Right lobe of liver (tissue), 6 donors: Measurements from ENCODE around the gene LMBR1L. TPM values are rescaled to one million over a fixed set of nuclear protein-coding genes. Genes with fewer than 3 reads are reported as not detected.

Source experiments
- ATAC-seq, 4 donors: fragments of 200-7000 bp; cut with Tn5 transposase; one replicate each; pipeline ENCODE4 v1.9.1; 2020; ENCODE audit warnings: mild to moderate bottlenecking in 4 of 4, moderate library complexity in 4 of 4
- DNase-seq, 3 donors: peaks; one replicate each; pipeline ENCODE4 v3.0.0-alpha.2; 2020
- H3K27ac ChIP-seq, 3 donors: fragments of 200-600 bp; one replicate each; pipeline ENCODE4 v1.8.0; 2022
- H3K27me3 ChIP-seq, 2 donors: fragments of 200-600 bp; one replicate each; pipeline ENCODE4 v1.8.0; 2022
- H3K36me3 ChIP-seq, 4 donors: fragments of 200-600 bp; sonication (generic) in 1 of 4; one replicate each; pipeline versions ENCODE4 v1.5.1 to v1.8.0; 2017 to 2022; ENCODE audit warnings: control low read depth in 1 of 4
- H3K4me1 ChIP-seq, 4 donors: fragments of 200-600 bp; sonication (generic) in 1 of 4; one replicate each; pipeline versions ENCODE4 v1.5.1 to v1.8.0; 2017 to 2022; ENCODE audit warnings: control low read depth in 1 of 4
- H3K4me3 ChIP-seq, 3 donors: fragments of 200-600 bp; one replicate each; pipeline ENCODE4 v1.8.0; 2022
- H3K9me3 ChIP-seq, 4 donors: fragments of 200-600 bp; sonication (generic) in 1 of 4; one replicate each; pipeline versions ENCODE4 v1.5.1 to v1.8.0; 2017 to 2022; ENCODE audit warnings: control low read depth in 1 of 4
- POLR2A ChIP-seq: fragments of 450-650 bp; IDR thresholded peaks from one replicate; pipeline ENCODE4 v1.6.1; 2017; ENCODE audit warnings: antibody characterized with exemption, mild to moderate bottlenecking
- WGBS: methylation state at CpG from one replicate; pipeline ENCODE4 v1.1.6; 2018; ENCODE audit warnings: low coverage, low lambda C conversion rate; ENCODE audit not compliant: insufficient coverage; ENCODE audit errors: missing lambda C conversion rate; 5-methylcytosine and 5-hydroxymethylcytosine counted together
- intact Hi-C, 2 donors: fragments of 100-400 bp; cut with DNase I; formaldehyde crosslinking; loops; one replicate each; pipeline versions ENCODE4 v1.11.2 to v1.14.1; 2022
- total RNA-seq, 6 experiments: library from RNA; depleted of rRNA in 2 of 6; stranded (reverse); fragments of >200 nt in 2 of 6; fragmentation: NEBNext Ultra II Directional in 3 of 6; extraction: Animal tissue kit (Norgen Biotek cat#: 25700) in 3 of 6; gene quantifications; one replicate each; pipeline versions ENCODE4 v1.1.0 to v1.2.4, GENCODE V29; 2016 to 2023
- TF ChIP-seq, protein P1 (sequence below), 4 donors: fragments of 200-600 bp in 3 of 4; fragments of 450-650 bp in 1 of 4; IDR thresholded peaks; one replicate each; pipeline versions ENCODE4 v1.5.1 to v1.8.0; 2016 to 2022; ENCODE audit warnings: antibody characterized with exemption in 4 of 4, mild to moderate bottlenecking in 2 of 4
- donor health status: DM: no; HTN: yes; CAD: no.
- donor health status: DM: no; HTN: no; CAD: no.
- donor health status: DM: no; HTN: no; CAD: no.
- donor health status: DM: no; HTN: yes; CAD: no.
- donor health status: DM: no; HTN: yes; CAD: no.

The LMBR1L gene
- total RNA-seq, 6 experiments from 2014 or later = 12.2 to 34.5 (median 16.3) TPM

GRCh38 chr12:49058366-49059044, 52.1 kb downstream of the LMBR1L start:
- peaks cover 0 to 16% (median 6%) of the 10 kb centered on the region in 4 donors for H3K36me3 ChIP-seq
- intact Hi-C loops = no loop called here
- H3K27me3 ChIP-seq = no peaks in the 10 kb centered on the region
- no peak for TF ChIP-seq POLR2A
- TF ChIP-seq, protein P1, sequence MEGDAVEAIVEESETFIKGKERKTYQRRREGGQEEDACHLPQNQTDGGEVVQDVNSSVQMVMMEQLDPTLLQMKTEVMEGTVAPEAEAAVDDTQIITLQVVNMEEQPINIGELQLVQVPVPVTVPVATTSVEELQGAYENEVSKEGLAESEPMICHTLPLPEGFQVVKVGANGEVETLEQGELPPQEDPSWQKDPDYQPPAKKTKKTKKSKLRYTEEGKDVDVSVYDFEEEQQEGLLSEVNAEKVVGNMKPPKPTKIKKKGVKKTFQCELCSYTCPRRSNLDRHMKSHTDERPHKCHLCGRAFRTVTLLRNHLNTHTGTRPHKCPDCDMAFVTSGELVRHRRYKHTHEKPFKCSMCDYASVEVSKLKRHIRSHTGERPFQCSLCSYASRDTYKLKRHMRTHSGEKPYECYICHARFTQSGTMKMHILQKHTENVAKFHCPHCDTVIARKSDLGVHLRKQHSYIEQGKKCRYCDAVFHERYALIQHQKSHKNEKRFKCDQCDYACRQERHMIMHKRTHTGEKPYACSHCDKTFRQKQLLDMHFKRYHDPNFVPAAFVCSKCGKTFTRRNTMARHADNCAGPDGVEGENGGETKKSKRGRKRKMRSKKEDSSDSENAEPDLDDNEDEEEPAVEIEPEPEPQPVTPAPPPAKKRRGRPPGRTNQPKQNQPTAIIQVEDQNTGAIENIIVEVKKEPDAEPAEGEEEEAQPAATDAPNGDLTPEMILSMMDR (IDR thresholded peaks at IDR 0.05) = no peak
- H3K27ac ChIP-seq = peak overlapping the region in 2 of 3 donors; percentile 97 to 98
- no peaks in the 10 kb centered on the region for H3K9me3 ChIP-seq
- H3K4me3 ChIP-seq = peak overlapping the region; percentile 94 to 99 (median 95)
- 0% methylated on average over 2 of the region's 5 CpGs for WGBS
- DNase-seq (no peak), ATAC-seq (no peak)
- peaks cover 0 to 48% (median 14%) of the 10 kb centered on the region in 4 donors for H3K4me1 ChIP-seq

- WGBS = 7% methylated on average over 3 of the region's 4 CpGs
- Histone ChIP-seq H3K9me3 (no peaks in the 10 kb centered on the region), H3K27me3 (no peaks in the 10 kb centered on the region), H3K36me3 (peaks cover 0 to 22% (median 10%) of the 10 kb centered on the region in 4 donors), H3K4me1 (peaks cover 0 to 48% (median 14%) of the 10 kb centered on the region in 4 donors), H3K4me3 (peak overlapping the region; percentile 94 to 99 (median 95)), H3K27ac (peak overlapping the region in 1 of 3 donors; percentile 47)
- ATAC-seq (no peak), DNase-seq (peak in 1 of 3 donors; percentile 49)
- TF ChIP-seq, protein P1 (IDR thresholded peaks at IDR 0.05) = no peak
- TF ChIP-seq POLR2A = no peak
- intact Hi-C loops = no loop called here
Observed at GRCh38 chr12:49057888-49058287, 52.8 kb downstream of the LMBR1L start.

- H3K27ac ChIP-seq = peak overlapping the region in 2 of 3 donors; percentile 25 to 47
- no peaks in the 10 kb centered on the region for H3K9me3 ChIP-seq
- intact Hi-C loops = no loop called here
- H3K4me3 ChIP-seq = no peak overlapping the region
- ATAC-seq (peak; percentile 54 to 70 (median 58)), DNase-seq (peak in 1 of 3 donors; percentile 72)
- H3K36me3 ChIP-seq = peaks cover 0 to 31% (median 14%) of the 10 kb centered on the region in 4 donors
- no peaks in the 10 kb centered on the region for H3K27me3 ChIP-seq
- H3K4me1 ChIP-seq = peaks cover 0 to 43% (median 14%) of the 10 kb centered on the region in 4 donors
- WGBS = 36% methylated on average over 7 of the region's 7 CpGs
- no peak for TF ChIP-seq POLR2A
- TF ChIP-seq, protein P1 (IDR thresholded peaks at IDR 0.05) = no peak
Observed at GRCh38 chr12:49055978-49056754, 54.5 kb downstream of the LMBR1L start.

- intact Hi-C loops = no loop called here
- Histone ChIP-seq H3K4me3 (no peak overlapping the region), H3K9me3 (no peaks in the 10 kb centered on the region), H3K27ac (peak overlapping the region in 1 of 3 donors; percentile 4), H3K4me1 (peaks cover 0 to 42% (median 14%) of the 10 kb centered on the region in 4 donors), H3K27me3 (no peaks in the 10 kb centered on the region), H3K36me3 (peaks cover 5 to 42% (median 21%) of the 10 kb centered on the region in 4 donors)
- ATAC-seq (no peak), DNase-seq (no peak)
- WGBS = 36% methylated on average over 4 of the region's 4 CpGs
- no peak for TF ChIP-seq POLR2A
- TF ChIP-seq, protein P1 (IDR thresholded peaks at IDR 0.05) = no peak
Observed at GRCh38 chr12:49055092-49055491, 55.6 kb downstream of the LMBR1L start.
